ENCODE measurements around the gene PDSS2. TPM values are rescaled to one million over a fixed set of nuclear protein-coding genes. Genes with fewer than 3 reads are reported as not detected.

Gene PDSS2
- total RNA-seq, 1 experiment from 2014 or later, result 14.8 TPM

- BruUV-seq (replicated peaks), result TSS peak; percentile 13
- Mint-ChIP-seq H3K9me3 (ENCODE audit: low read depth, unreplicated experiment) (no peaks in the 10 kb centered on the region), H3K4me1 (ENCODE audit: low read depth, unreplicated experiment) (peaks cover 9% of the 10 kb centered on the region), H3K27me3 (ENCODE audit: unreplicated experiment) (peaks cover 27% of the 10 kb centered on the region), H3K4me3 (ENCODE audit: low read depth, unreplicated experiment) (peak overlapping the region; percentile 87), H3K27ac (ENCODE audit: unreplicated experiment) (no peak overlapping the region), H3K36me3 (ENCODE audit: insufficient read depth, unreplicated experiment) (peaks cover 30% of the 10 kb centered on the region)
- TF ChIP-seq CTCF (IDR thresholded peaks at IDR 0.05; ENCODE audit: unreplicated experiment), result no peak
- intact Hi-C loops (cut with micrococcal nuclease; ENCODE audit: unreplicated experiment), result loop anchor here (10.0 kb wide), 1 partner anchor 173 kb away; no protein-coding TSS in a partner anchor
- DNase-seq, result no peak
- CTCF ChIA-PET, result interaction anchor here (1.1 kb wide), 1 partner anchor 33 kb away, joined by 5 read pairs; the partner anchor contains the start of gene PDSS2
Measured at GRCh38 chr6:107491760-107492660, 32.6 kb upstream of the PDSS2 start.

GRCh38 chr6:107491138-107491609 is 31.8 kb upstream of the PDSS2 start:
- Mint-ChIP-seq H3K4me3 (ENCODE audit: low read depth, unreplicated experiment) (peak overlapping the region; percentile 87), H3K9me3 (ENCODE audit: low read depth, unreplicated experiment) (no peaks in the 10 kb centered on the region), H3K27me3 (ENCODE audit: unreplicated experiment) (peaks cover 36% of the 10 kb centered on the region), H3K4me1 (ENCODE audit: low read depth, unreplicated experiment) (peaks cover 9% of the 10 kb centered on the region), H3K27ac (ENCODE audit: unreplicated experiment) (no peak overlapping the region), H3K36me3 (ENCODE audit: insufficient read depth, unreplicated experiment) (peaks cover 30% of the 10 kb centered on the region)
- TF ChIP-seq CTCF (IDR thresholded peaks at IDR 0.05; ENCODE audit: unreplicated experiment), result no peak
- BruUV-seq (replicated peaks), result no TSS peak
- CTCF ChIA-PET, result interaction anchor here (1.1 kb wide), 1 partner anchor 32 kb away, joined by 5 read pairs; the partner anchor contains the start of gene PDSS2
- DNase-seq, result peak; percentile 28
- intact Hi-C loops (cut with micrococcal nuclease; ENCODE audit: unreplicated experiment), result loop anchor here (10.0 kb wide), 1 partner anchor 174 kb away; no protein-coding TSS in a partner anchor

- H3K9me3 Mint-ChIP-seq (ENCODE audit: low read depth, unreplicated experiment), result no peaks in the 10 kb centered on the region
- CTCF ChIA-PET, result interaction anchor here (1.1 kb wide), 1 partner anchor 31 kb away, joined by 5 read pairs; the partner anchor contains the start of gene PDSS2
- H3K36me3 Mint-ChIP-seq (ENCODE audit: insufficient read depth, unreplicated experiment), result peaks cover 30% of the 10 kb centered on the region
- no TSS peak for BruUV-seq (replicated peaks)
- H3K27me3 Mint-ChIP-seq (ENCODE audit: unreplicated experiment), result peaks cover 36% of the 10 kb centered on the region
- peak overlapping the region; percentile 87 for H3K4me3 Mint-ChIP-seq (ENCODE audit: low read depth, unreplicated experiment)
- TF ChIP-seq CTCF (IDR thresholded peaks at IDR 0.05; ENCODE audit: unreplicated experiment), result no peak
- no peak for DNase-seq
- intact Hi-C loops (cut with micrococcal nuclease; ENCODE audit: unreplicated experiment), result loop anchor here (10.0 kb wide), 1 partner anchor 174 kb away; no protein-coding TSS in a partner anchor
- H3K4me1 Mint-ChIP-seq (ENCODE audit: low read depth, unreplicated experiment), result peaks cover 9% of the 10 kb centered on the region
- no peak overlapping the region for H3K27ac Mint-ChIP-seq (ENCODE audit: unreplicated experiment)
Measured at GRCh38 chr6:107490566-107491137, 31.3 kb upstream of the PDSS2 start.
